Sigmoid colon (tissue), 7 donors: ENCODE measurements around the gene FEZF1. TPM values are rescaled to one million over a fixed set of nuclear protein-coding genes. Genes with fewer than 3 reads are reported as not detected.

ENCODE experiments used
- DNase-seq: peaks from one replicate; pipeline ENCODE4 v3.0.0-alpha.2; 2019
- H3K27ac ChIP-seq, 4 donors: fragments of 200-600 bp; sonication (generic); one replicate each; pipeline ENCODE4 v1.5.1; 2016 to 2019; ENCODE audit warnings: mild to moderate bottlenecking in 1 of 4
- H3K27me3 ChIP-seq, 3 donors: fragments of 200-600 bp; sonication (generic); one replicate each; pipeline ENCODE4 v1.5.1; 2019; ENCODE audit warnings: mild to moderate bottlenecking in 1 of 3
- H3K36me3 ChIP-seq, 4 donors: fragments of 200-600 bp; sonication (generic); one replicate each; pipeline ENCODE4 v1.5.1; 2016 to 2019
- H3K4me1 ChIP-seq, 4 donors: fragments of 200-600 bp; sonication (generic); one replicate each; pipeline ENCODE4 v1.5.1; 2017 to 2019
- H3K4me3 ChIP-seq, 4 donors: fragments of 200-600 bp; sonication (generic); one replicate each; pipeline ENCODE4 v1.5.1; 2017 to 2019; ENCODE audit warnings: mild to moderate bottlenecking in 2 of 4, moderate library complexity in 1 of 4
- H3K9me3 ChIP-seq, 4 donors: fragments of 200-600 bp in 3 of 4; sonication (generic) in 3 of 4; one replicate each; pipeline versions ENCODE4 v1.5.1 to v1.6.1; 2013 to 2019
- CTCF ChIP-seq, 4 experiments: fragments of 450-650 bp in 3 of 4; fragments of 200-600 bp in 1 of 4; IDR thresholded peaks; one replicate each; pipeline ENCODE4 v1.5.1; 2016 to 2019; ENCODE audit warnings: antibody characterized with exemption in 4 of 4, mild to moderate bottlenecking in 3 of 4, moderate library complexity in 2 of 4
- EP300 ChIP-seq, 4 donors: sonication (generic); formaldehyde crosslinking; IDR thresholded peaks; one replicate each; pipeline ENCODE4 v1.6.1; 2017; ENCODE audit warnings: antibody characterized with exemption in 4 of 4
- POLR2A ChIP-seq, 2 donors: fragments of 450-650 bp; IDR thresholded peaks; one replicate each; pipeline ENCODE4 v1.6.1; 2016; ENCODE audit warnings: antibody characterized with exemption in 2 of 2, mild to moderate bottlenecking in 2 of 2, moderate library complexity in 2 of 2
- POLR2AphosphoS5 ChIP-seq, 4 donors: sonication (generic); formaldehyde crosslinking; IDR thresholded peaks; one replicate each; pipeline ENCODE4 v1.6.1; 2017; ENCODE audit warnings: antibody characterized with exemption in 4 of 4
- WGBS, 2 donors: extraction: QIAGEN DNeasy Blood & Tissue Kit; methylation state at CpG; one replicate each; pipeline ENCODE4 v1.1.7; 2013; 5-methylcytosine and 5-hydroxymethylcytosine counted together
- intact Hi-C: fragments of 100-400 bp; cut with DNase I; formaldehyde crosslinking; loops from one replicate; pipeline ENCODE4 v1.15.1; 2023
- polyA plus RNA-seq, 3 donors: library from polyadenylated mRNA; stranded (reverse); fragments of 200-250 nt; gene quantifications; one replicate each; pipeline ENCODE4 v1.2.3, GENCODE V29; 2013
- total RNA-seq, 4 donors: library from RNA; depleted of rRNA; stranded (reverse); fragments of >200 nt; gene quantifications; one replicate each; pipeline ENCODE4 v1.1.0, GENCODE V29; 2016
- donor health status: healthy with polysubstance abuse.
- donor health status: Bipolar disorder and iron deficiency.
- donor health status: healthy.

Gene FEZF1
- total and polyA plus RNA-seq, 7 donors = not detected

DNA sequence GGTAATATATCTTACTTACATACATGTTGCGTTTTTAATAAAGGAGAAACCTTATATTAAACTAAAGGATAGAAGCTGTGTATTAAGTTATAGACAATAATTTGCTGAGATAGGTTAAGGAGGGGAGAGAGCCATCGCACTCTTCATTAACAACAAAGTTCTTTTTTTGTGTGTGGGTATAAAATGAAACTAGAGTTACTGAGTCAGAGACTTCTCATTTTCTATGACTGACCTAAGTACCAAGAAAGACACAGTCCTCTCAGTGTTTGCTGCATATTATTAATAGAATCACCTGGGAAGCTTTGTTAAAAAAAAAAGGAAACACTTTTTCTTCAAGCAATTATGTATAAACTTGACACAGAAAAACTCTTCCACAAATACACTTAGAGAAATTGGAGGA is 31.4 kb downstream of the FEZF1 start:
- intact Hi-C loops = no loop called here
- TF ChIP-seq POLR2A (IDR thresholded peaks at IDR 0.05) = no peak
- TF ChIP-seq EP300 (IDR thresholded peaks at IDR 0.05) = no peak
- TF ChIP-seq POLR2AphosphoS5 (IDR thresholded peaks at IDR 0.05) = no peak
- TF ChIP-seq CTCF (IDR thresholded peaks at IDR 0.05) = no peak
- Histone ChIP-seq H3K4me1 (no peaks in the 10 kb centered on the region), H3K27ac (no peak overlapping the region), H3K4me3 (no peak overlapping the region), H3K36me3 (no peaks in the 10 kb centered on the region), H3K9me3 (no peaks in the 10 kb centered on the region), H3K27me3 (no peaks in the 10 kb centered on the region)
- no peak for DNase-seq
- WGBS, 2 donors = 84 to 86% methylated on average over 2 of the region's 2 CpGs

GRCh38 chr7:122269241-122269640 is 35.3 kb downstream of the FEZF1 start:
- 67 to 86% methylated on average over 1 of the region's 1 CpG for WGBS, 2 donors
- TF ChIP-seq EP300 (IDR thresholded peaks at IDR 0.05) = no peak
- no peak for TF ChIP-seq POLR2A (IDR thresholded peaks at IDR 0.05)
- no peak for TF ChIP-seq CTCF (IDR thresholded peaks at IDR 0.05)
- no peak for TF ChIP-seq POLR2AphosphoS5 (IDR thresholded peaks at IDR 0.05)

DNA sequence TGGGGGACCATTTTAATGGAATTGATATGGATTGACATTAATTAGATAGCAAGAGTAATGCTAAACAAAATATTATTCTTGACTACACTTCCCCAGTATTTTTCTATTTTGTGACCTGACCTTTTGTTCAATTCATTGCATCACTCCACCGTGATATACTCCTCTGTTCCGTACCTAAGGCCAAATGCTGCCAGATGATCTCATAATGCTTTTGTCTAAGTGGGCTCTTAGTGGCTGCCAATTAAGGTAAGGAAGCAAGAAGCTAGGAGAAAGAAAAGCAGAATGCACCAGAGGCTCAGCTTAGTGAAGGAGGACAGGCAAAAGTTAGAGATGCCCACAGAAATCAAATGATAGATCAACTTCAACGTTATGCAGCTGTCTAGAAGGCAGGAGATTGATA is 36.4 kb downstream of the FEZF1 start:
- H3K36me3 ChIP-seq = no peaks in the 10 kb centered on the region
- H3K27me3 ChIP-seq = no peaks in the 10 kb centered on the region
- 69 to 70% methylated on average over 3 of the region's 3 CpGs for WGBS, 2 donors
- H3K4me3 ChIP-seq = no peak overlapping the region
- no peaks in the 10 kb centered on the region for H3K4me1 ChIP-seq
- intact Hi-C loops = no loop called here
- H3K9me3 ChIP-seq = no peaks in the 10 kb centered on the region
- H3K27ac ChIP-seq = no peak overlapping the region
- TF ChIP-seq EP300 (IDR thresholded peaks at IDR 0.05) (no peak), POLR2AphosphoS5 (IDR thresholded peaks at IDR 0.05) (no peak), CTCF (IDR thresholded peaks at IDR 0.05) (no peak), POLR2A (IDR thresholded peaks at IDR 0.05) (no peak)
- DNase-seq = no peak

More at GRCh38 chr7:122269241-122269640, 35.3 kb downstream of the FEZF1 start:
- no peaks in the 10 kb centered on the region for H3K9me3 ChIP-seq
- H3K4me3 ChIP-seq = no peak overlapping the region
- no peaks in the 10 kb centered on the region for H3K27me3 ChIP-seq
- no peaks in the 10 kb centered on the region for H3K36me3 ChIP-seq
- H3K27ac ChIP-seq = no peak overlapping the region
- no peaks in the 10 kb centered on the region for H3K4me1 ChIP-seq
- no peak for DNase-seq
- intact Hi-C loops = no loop called here

DNA sequence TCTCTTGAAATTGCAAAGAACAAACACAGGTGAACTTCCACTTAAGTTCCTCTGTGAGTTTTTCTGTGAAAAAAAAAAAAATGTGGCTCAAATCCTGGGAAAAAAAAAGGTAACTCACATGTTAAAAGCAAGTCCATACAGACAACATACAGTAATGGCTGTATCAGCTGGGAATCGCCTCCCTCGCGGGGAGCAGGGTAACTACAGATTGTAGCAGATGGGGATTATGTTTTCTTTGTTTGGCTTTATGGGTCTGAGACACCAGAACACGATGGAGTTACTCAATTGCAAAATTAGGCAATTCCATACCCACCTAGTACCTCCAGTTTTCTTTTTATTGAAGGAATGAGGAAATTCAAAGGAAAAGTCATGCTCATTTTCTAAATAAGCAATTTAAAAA is 42.3 kb downstream of the FEZF1 start:
- no peak overlapping the region for H3K4me3 ChIP-seq
- H3K36me3 ChIP-seq = no peaks in the 10 kb centered on the region
- no peaks in the 10 kb centered on the region for H3K4me1 ChIP-seq
- WGBS, 2 donors = 37 to 42% methylated on average over 4 of the region's 4 CpGs
- intact Hi-C loops = no loop called here
- no peak overlapping the region for H3K27ac ChIP-seq
- H3K9me3 ChIP-seq = no peaks in the 10 kb centered on the region
- DNase-seq = no peak
- no peak for TF ChIP-seq POLR2AphosphoS5 (IDR thresholded peaks at IDR 0.05)
- no peak for TF ChIP-seq POLR2A (IDR thresholded peaks at IDR 0.05)
- no peak for TF ChIP-seq EP300 (IDR thresholded peaks at IDR 0.05)
- no peak for TF ChIP-seq CTCF (IDR thresholded peaks at IDR 0.05)
- no peaks in the 10 kb centered on the region for H3K27me3 ChIP-seq

- WGBS, 2 donors = 47 to 66% methylated on average over 4 of the region's 4 CpGs
- DNase-seq = no peak
- H3K4me3 ChIP-seq = no peak overlapping the region
- no peak overlapping the region for H3K27ac ChIP-seq
- TF ChIP-seq EP300 (IDR thresholded peaks at IDR 0.05) (no peak), POLR2AphosphoS5 (IDR thresholded peaks at IDR 0.05) (no peak), POLR2A (IDR thresholded peaks at IDR 0.05) (no peak), CTCF (IDR thresholded peaks at IDR 0.05) (no peak)
- H3K27me3 ChIP-seq = no peaks in the 10 kb centered on the region
- H3K4me1 ChIP-seq = no peaks in the 10 kb centered on the region
- H3K9me3 ChIP-seq = no peaks in the 10 kb centered on the region
- intact Hi-C loops = no loop called here
- no peaks in the 10 kb centered on the region for H3K36me3 ChIP-seq
Observed at GRCh38 chr7:122261442-122261841, 43.1 kb downstream of the FEZF1 start.
